H1 (cell line): ENCODE data around the gene GTF2I. TPM values are rescaled to one million over a fixed set of nuclear protein-coding genes. Genes with fewer than 3 reads are reported as not detected.

Experiments
- CTCF ChIA-PET: fragments of 300-600 bp; sonication (Branson Sonifier 250); formaldehyde crosslinking; loops from one replicate; lab custom pipeline; 2021; ENCODE audit not compliant: partially characterized antibody; lab: Charles Lee
- POLR2A ChIA-PET: fragments of 300-600 bp; sonication (Branson Sonifier 250); formaldehyde crosslinking; loops from one replicate; lab custom pipeline; 2021; ENCODE audit warnings: inconsistent platforms; ENCODE audit not compliant: partially characterized antibody; lab: Charles Lee
- DNase-seq, 2 experiments: peaks; one replicate each; pipeline versions ENCODE4 v3.0.0 to v3.0.0-alpha.2; 2010 to 2022; ENCODE audit warnings: low spot score in 2 of 2, low read depth in 1 of 2, mixed read lengths in 1 of 2
- FAIRE-seq: peaks from 2 replicates; lab custom pipeline; 2011; peaks lifted over from hg19 to GRCh38; lab: Jason Lieb, UNC
- H2AFZ ChIP-seq: 2 replicates; pipeline ENCODE4 v1.8.1; 2012; ENCODE audit warnings: low read length, inconsistent platforms
- H2AK5ac ChIP-seq: 2 replicates; pipeline ENCODE4 v1.6.1; 2013; ENCODE audit warnings: low read depth, low read length
- H2BK120ac ChIP-seq: replicated peaks from 2 replicates; pipeline ENCODE3; 2013; ENCODE audit warnings: low read depth, low read length, inconsistent platforms
- H2BK12ac ChIP-seq: 2 replicates; pipeline ENCODE4 v1.6.1; 2013; ENCODE audit warnings: low read depth, low read length
- H2BK15ac ChIP-seq: 2 replicates; pipeline ENCODE4 v1.6.1; 2013; ENCODE audit warnings: low read length
- H2BK20ac ChIP-seq: 2 replicates; pipeline ENCODE4 v1.6.1; 2013; ENCODE audit warnings: low read length
- H2BK5ac ChIP-seq: 2 replicates; pipeline ENCODE4 v1.6.1; 2013; ENCODE audit warnings: low read depth, low read length
- H3K14ac ChIP-seq: 2 replicates; pipeline ENCODE4 v1.6.1; 2013; ENCODE audit warnings: inconsistent platforms; ENCODE audit not compliant: insufficient read length
- H3K18ac ChIP-seq: 2 replicates; pipeline ENCODE4 v1.6.1; 2013; ENCODE audit warnings: low read length; ENCODE audit errors: extremely low read depth
- H3K23ac ChIP-seq: 2 replicates; pipeline ENCODE4 v1.6.1; 2013; ENCODE audit warnings: inconsistent platforms; ENCODE audit not compliant: insufficient read length
- H3K23me2 ChIP-seq: 2 replicates; pipeline ENCODE4 v1.6.1; 2013; ENCODE audit warnings: low read depth, low read length
- H3K27ac ChIP-seq: 2 replicates; pipeline ENCODE4 v1.6.1; 2011; ENCODE audit warnings: low read depth, low read length, inconsistent platforms
- H3K27me3 ChIP-seq, 4 experiments: replicated peaks in 1 of 4; 1 replicate in 1 of 4; 2 replicates in 3 of 4; pipeline versions ENCODE4 v1.6.1 to v1.8.1; 2011 to 2013; ENCODE audit warnings: low read length in 3 of 4, mild to moderate bottlenecking in 3 of 4, inconsistent platforms in 2 of 4, mixed read lengths in 2 of 4, moderate library complexity in 1 of 4; ENCODE audit not compliant: control insufficient read depth in 3 of 4, insufficient read depth in 3 of 4; ENCODE audit errors: extremely low read depth in 1 of 4
- H3K36me3 ChIP-seq, 4 experiments: 2 replicates each; pipeline versions ENCODE4 v1.6.1 to v1.8.1; 2011 to 2013; ENCODE audit warnings: mild to moderate bottlenecking in 4 of 4, low read length in 3 of 4, moderate library complexity in 2 of 4, control low read depth in 1 of 4, inconsistent platforms in 1 of 4; ENCODE audit not compliant: insufficient read depth in 4 of 4, control insufficient read depth in 2 of 4
- H3K4ac ChIP-seq: replicated peaks from 2 replicates; pipeline ENCODE3; 2013; ENCODE audit warnings: low read length, low read depth, mixed read lengths, inconsistent platforms; ENCODE audit not compliant: insufficient read length
- H3K4me1 ChIP-seq, 4 experiments: replicated peaks in 1 of 4; 1 replicate in 1 of 4; 2 replicates in 3 of 4; pipeline versions ENCODE4 v1.6.1 to v1.8.1; 2011 to 2013; ENCODE audit warnings: low read length in 3 of 4, inconsistent platforms in 2 of 4, mixed read lengths in 1 of 4; ENCODE audit not compliant: insufficient read depth in 4 of 4, control insufficient read depth in 3 of 4
- H3K4me2 ChIP-seq, 2 experiments: 2 replicates each; pipeline versions ENCODE4 v1.6.1 to v1.8.1; 2011 to 2013; ENCODE audit warnings: low read depth in 2 of 2, low read length in 2 of 2, control low read depth in 1 of 2, inconsistent platforms in 1 of 2, mild to moderate bottlenecking in 1 of 2; ENCODE audit not compliant: insufficient read depth in 1 of 2
- H3K4me3 ChIP-seq, 4 experiments: fragments of 200-600, 300-600 bp in 1 of 4; sonication (generic), shearing (Covaris generic), sonication (Bioruptor Twin) in 1 of 4; 2 replicates each; pipeline versions ENCODE4 v1.5.1 to v1.8.1; 2011 to 2016; ENCODE audit warnings: low read length in 4 of 4, low read depth in 3 of 4, control low read depth in 2 of 4, inconsistent platforms in 2 of 4, mild to moderate bottlenecking in 2 of 4, mixed read lengths in 1 of 4, moderate library complexity in 1 of 4; ENCODE audit not compliant: insufficient read depth in 2 of 4; ENCODE audit errors: extremely low read depth in 1 of 4
- H3K56ac ChIP-seq: replicated peaks from 2 replicates; pipeline ENCODE3; 2013; ENCODE audit warnings: low read depth, mild to moderate bottlenecking, mixed read lengths, low read length, inconsistent platforms; ENCODE audit not compliant: insufficient read length
- H3K79me1 ChIP-seq: 2 replicates; pipeline ENCODE4 v1.6.1; 2013; ENCODE audit warnings: low read depth, low read length, control low read depth
- H3K79me2 ChIP-seq, 2 experiments: 2 replicates each; pipeline versions ENCODE4 v1.6.1 to v1.8.1; 2012 to 2013; ENCODE audit warnings: low read length in 2 of 2, mild to moderate bottlenecking in 2 of 2, inconsistent platforms in 1 of 2; ENCODE audit not compliant: insufficient read depth in 2 of 2, control insufficient read depth in 1 of 2
- H3K9ac ChIP-seq, 4 experiments: replicated peaks in 1 of 4; 1 replicate in 1 of 4; 2 replicates in 3 of 4; pipeline versions ENCODE4 v1.6.1 to v1.8.1; 2011 to 2013; ENCODE audit warnings: low read depth in 3 of 4, low read length in 3 of 4, control low read depth in 2 of 4, mild to moderate bottlenecking in 2 of 4, moderate library complexity in 2 of 4, inconsistent platforms in 1 of 4; ENCODE audit errors: extremely low read depth in 1 of 4
- H3K9me3 ChIP-seq, 2 experiments: 2 replicates each; pipeline versions ENCODE4 v1.6.1 to v1.8.1; 2012 to 2013; ENCODE audit warnings: mild to moderate bottlenecking in 2 of 2, moderate library complexity in 2 of 2, control low read depth in 1 of 2, inconsistent platforms in 1 of 2, low read depth in 1 of 2, low read length in 1 of 2, mixed read lengths in 1 of 2; ENCODE audit not compliant: insufficient read depth in 2 of 2
- H4K20me1 ChIP-seq, 2 experiments: replicated peaks in 1 of 2; 2 replicates each; pipeline versions ENCODE3 to v1.8.1; 2011 to 2013; ENCODE audit warnings: inconsistent platforms in 2 of 2, low read length in 2 of 2, mild to moderate bottlenecking in 1 of 2; ENCODE audit not compliant: insufficient read depth in 2 of 2, control insufficient read depth in 1 of 2
- H4K5ac ChIP-seq: 2 replicates; pipeline ENCODE4 v1.6.1; 2013; ENCODE audit warnings: low read length, low read depth, mixed read lengths, inconsistent platforms; ENCODE audit not compliant: insufficient read length
- H4K8ac ChIP-seq: 2 replicates; pipeline ENCODE4 v1.8.0; 2013; ENCODE audit warnings: mild to moderate bottlenecking, moderate library complexity, low read length, inconsistent platforms; ENCODE audit not compliant: insufficient read depth; ENCODE audit errors: extremely low read depth
- H4K91ac ChIP-seq: replicated peaks from 2 replicates; pipeline ENCODE3; 2013; ENCODE audit warnings: low read length, mixed read lengths, inconsistent platforms; ENCODE audit not compliant: insufficient read length
- RAD21 ChIP-seq, 2 experiments: IDR thresholded peaks in 1 of 2; conservative IDR thresholded peaks in 1 of 2; 2 replicates each; pipeline ENCODE4 v1.6.1; 2011; ENCODE audit warnings: low read depth in 2 of 2, low read length in 2 of 2, improper control_type of control experiment in 1 of 2, inconsistent platforms in 1 of 2, mild to moderate bottlenecking in 1 of 2, moderate library complexity in 1 of 2
- SIRT6 ChIP-seq: IDR thresholded peaks from one replicate; pipeline ENCODE4 v1.7.1; 2012; ENCODE audit warnings: low read length, inconsistent platforms
- WGBS, 2 experiments: shearing (Covaris generic) in 1 of 2; methylation state at CpG; one replicate each; pipeline versions ENCODE4 v1.1.6 to v1.1.7; 2013 to 2015; ENCODE audit warnings: low lambda C conversion rate in 2 of 2, mixed read lengths in 2 of 2, inconsistent platforms in 1 of 2, low coverage in 1 of 2, missing lambda C conversion rate in 1 of 2; ENCODE audit not compliant: insufficient replicate concordance in 2 of 2, insufficient coverage in 1 of 2, insufficient read length in 1 of 2; ENCODE audit errors: extremely low coverage in 1 of 2, missing lambda C conversion rate in 1 of 2; 5-methylcytosine and 5-hydroxymethylcytosine counted together
- polyA plus RNA-seq, 7 experiments: library from polyadenylated mRNA; depleted of rRNA in 3 of 7; stranded (reverse) in 5 of 7; unstranded in 2 of 7; fragments of >200 nt in 5 of 7; fragments of 200-250 nt in 2 of 7; gene quantifications; 1 replicate in 5 of 7; 2 replicates in 1 of 7; 4 replicates in 1 of 7; pipeline versions ENCODE4 v1.2.1 to v1.2.3, GENCODE V29; 2011 to 2013; ENCODE audit warnings: missing spikeins in 2 of 7, mixed read lengths in 2 of 7
- total RNA-seq: library from RNA; stranded (reverse); fragmentation: NEBNext Ultra II Directional; extraction: Animal tissue kit (Norgen Biotek cat#: 25700); gene quantifications from 2 replicates; pipeline ENCODE4 v1.2.1, GENCODE V29; 2021

Gene GTF2I
- total and polyA plus RNA-seq, 2 of the 8 experiments (the other 6 are each of a cell fraction or from before 2014, with no cell fraction given): 46.7 to 316 TPM

DNA sequence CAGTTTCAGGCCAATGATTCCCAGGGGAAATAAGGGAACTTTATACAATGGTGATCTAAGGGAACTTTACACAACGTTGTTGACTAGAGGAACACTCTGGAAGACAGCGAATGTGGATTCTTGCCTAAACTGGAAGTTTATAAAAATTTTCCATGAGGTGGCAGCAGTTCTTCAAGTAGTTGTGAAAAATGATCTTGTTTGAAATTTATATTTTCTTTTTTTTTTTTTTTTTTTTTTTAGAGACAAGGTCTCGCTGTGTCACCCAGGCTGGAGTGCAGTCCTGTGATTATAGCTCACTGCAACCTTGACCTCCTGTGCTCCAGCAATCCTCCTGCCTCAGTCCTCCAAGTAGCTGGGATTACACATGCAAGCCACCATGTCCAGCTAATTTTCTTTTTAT lies 32.1 kb upstream of the GTF2I start:
- H3K18ac ChIP-seq: no peak overlapping the region
- H4K20me1 ChIP-seq: no peaks in the 10 kb centered on the region
- DNase-seq (no peak), FAIRE-seq (no peak)
- no peak overlapping the region for H2BK12ac ChIP-seq
- no peak overlapping the region for H4K8ac ChIP-seq
- H2BK15ac ChIP-seq: 0 out of 2 replicates have a peak overlapping the region, but pooled peaks have one; percentile 72
- no peak overlapping the region for H2BK5ac ChIP-seq
- no peaks in the 10 kb centered on the region for H3K9me3 ChIP-seq
- H2BK120ac ChIP-seq: no peak overlapping the region
- no peaks in the 10 kb centered on the region for H3K79me1 ChIP-seq
- H3K27me3 ChIP-seq: no peaks in the 10 kb centered on the region
- no peak overlapping the region for H3K56ac ChIP-seq
- H3K36me3 ChIP-seq: no peaks in the 10 kb centered on the region
- no peaks in the 10 kb centered on the region for H3K79me2 ChIP-seq
- no peak overlapping the region for H3K23ac ChIP-seq
- H3K27ac ChIP-seq: no peak overlapping the region
- no peaks in the 10 kb centered on the region for H3K23me2 ChIP-seq
- 0 out of 2 replicates have a peak overlapping the region, but pooled peaks have one; percentile 72 for H2BK20ac ChIP-seq
- H2AK5ac ChIP-seq: no peak overlapping the region
- CTCF ChIA-PET: no interaction called here
- no peak overlapping the region for H3K9ac ChIP-seq
- 96% methylated on average over 3 of the region's 3 CpGs; no CpG with 5 or more reads in 1 of the 2 experiments for WGBS, 2 experiments
- TF ChIP-seq SIRT6: no peak
- peak in 1 of 2 experiments; percentile 6; a peak in 1 of 4 replicates for TF ChIP-seq RAD21 (IDR thresholded peaks at IDR 0.05 in 1 of 2, conservative IDR thresholded peaks at IDR 0.05 in 1 of 2; ENCODE audit: low read depth in 2 of 2, low read length in 2 of 2)
- H3K14ac ChIP-seq: no peak overlapping the region
- no peak overlapping the region for H2AFZ ChIP-seq
- H3K4me3 ChIP-seq: no peak overlapping the region
- POLR2A ChIA-PET: interaction anchor here (1.0 kb wide), 1 partner anchor 24 kb away, joined by 3 read pairs; no protein-coding TSS in a partner anchor
- no peak overlapping the region for H3K4me2 ChIP-seq
- no peak overlapping the region for H4K5ac ChIP-seq
- no peak overlapping the region for H4K91ac ChIP-seq
- H3K4me1 ChIP-seq: peaks cover 0 to 7% (median 2%) of the 10 kb centered on the region in 4 experiments; a peak in 4 of 7 replicates
- H3K4ac ChIP-seq: no peak overlapping the region
